KMS-11 (cell line): ENCODE results near the gene MRPL10.

ENCODE experiments used
- H2AFZ ChIP-seq: fragments of 200-600 bp; sonication (generic); 2 replicates; pipeline ENCODE4 v1.6.1; 2016; ENCODE audit warnings: antibody characterized with exemption, mixed run types, low read depth
- H3K27ac ChIP-seq: fragments of 200-600 bp; sonication (generic); 2 replicates; pipeline ENCODE4 v1.6.1; 2016; ENCODE audit warnings: mild to moderate bottlenecking, mixed run types
- H3K27me3 ChIP-seq: fragments of 200-600 bp; sonication (generic); 2 replicates; pipeline ENCODE4 v1.6.1; 2017; ENCODE audit warnings: mild to moderate bottlenecking, low read depth, mixed run types, moderate library complexity; ENCODE audit not compliant: insufficient read depth
- H3K36me3 ChIP-seq: fragments of 200-600 bp; sonication (generic); 2 replicates; pipeline ENCODE4 v1.6.1; 2017; ENCODE audit warnings: mild to moderate bottlenecking, mixed run types; ENCODE audit not compliant: insufficient read depth
- H3K4me1 ChIP-seq: fragments of 200-600 bp; sonication (generic); 2 replicates; pipeline ENCODE4 v1.6.1; 2016; ENCODE audit warnings: mild to moderate bottlenecking, low read depth, mixed run types; ENCODE audit not compliant: poor library complexity, severe bottlenecking
- H3K4me2 ChIP-seq: fragments of 200-600 bp; sonication (generic); 2 replicates; pipeline ENCODE4 v1.7.0; 2016; ENCODE audit warnings: mild to moderate bottlenecking, mixed run types
- H3K4me3 ChIP-seq: fragments of 200-600 bp; sonication (generic); IDR thresholded peaks from 2 replicates; pipeline ENCODE4 v1.6.1; 2017; ENCODE audit warnings: low read depth, low read length, mixed read lengths; ENCODE audit not compliant: insufficient read depth
- H3K79me2 ChIP-seq: fragments of 200-600 bp; sonication (generic); 2 replicates; pipeline ENCODE4 v1.6.1; 2016; ENCODE audit warnings: low read depth, mixed run types; ENCODE audit not compliant: insufficient read depth
- H3K9ac ChIP-seq: fragments of 200-600 bp; sonication (generic); 2 replicates; pipeline ENCODE4 v1.6.1; 2016; ENCODE audit warnings: mild to moderate bottlenecking, mixed run types
- H4K20me1 ChIP-seq: fragments of 200-600 bp; sonication (generic); 2 replicates; pipeline ENCODE4 v1.6.1; 2016; ENCODE audit warnings: mild to moderate bottlenecking, mixed run types; ENCODE audit not compliant: insufficient read depth
- TF ChIP-seq, protein P1 (sequence below): fragments of 200-600 bp; sonication (generic); conservative IDR thresholded peaks from 2 replicates; pipeline ENCODE4 v1.6.1; 2017; ENCODE audit warnings: low read depth, mild to moderate bottlenecking, antibody characterized with exemption, low read length, moderate library complexity, mixed read lengths

Gene MRPL10

DNA sequence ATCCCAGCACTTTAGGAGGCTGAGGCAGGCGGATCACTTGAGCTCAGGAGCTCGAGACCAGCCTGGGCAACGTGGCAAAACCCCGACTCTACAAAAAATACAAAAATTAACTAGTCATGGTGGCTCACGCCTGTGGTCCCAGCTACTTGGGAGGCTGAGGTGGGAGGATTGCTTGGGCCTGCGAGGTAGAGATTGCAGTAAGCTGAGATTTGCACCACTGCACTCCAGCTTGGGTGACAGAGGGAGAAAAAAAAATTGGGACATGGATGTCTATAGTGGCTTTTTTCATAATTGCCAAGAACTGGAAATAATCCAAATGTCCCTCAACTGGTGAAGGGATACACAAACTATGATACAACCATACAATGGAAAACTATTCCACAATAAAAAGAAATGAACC, 38.4 kb downstream of the MRPL10 start:
- H3K4me2 ChIP-seq: no peak overlapping the region
- no peak overlapping the region for H3K27ac ChIP-seq
- peaks cover 22% of the 10 kb centered on the region for H3K27me3 ChIP-seq
- H4K20me1 ChIP-seq: no peaks in the 10 kb centered on the region
- no peak overlapping the region for H2AFZ ChIP-seq
- no peaks in the 10 kb centered on the region for H3K36me3 ChIP-seq
- H3K4me1 ChIP-seq: no peaks in the 10 kb centered on the region
- no peak overlapping the region for H3K9ac ChIP-seq
- TF ChIP-seq, protein P1, sequence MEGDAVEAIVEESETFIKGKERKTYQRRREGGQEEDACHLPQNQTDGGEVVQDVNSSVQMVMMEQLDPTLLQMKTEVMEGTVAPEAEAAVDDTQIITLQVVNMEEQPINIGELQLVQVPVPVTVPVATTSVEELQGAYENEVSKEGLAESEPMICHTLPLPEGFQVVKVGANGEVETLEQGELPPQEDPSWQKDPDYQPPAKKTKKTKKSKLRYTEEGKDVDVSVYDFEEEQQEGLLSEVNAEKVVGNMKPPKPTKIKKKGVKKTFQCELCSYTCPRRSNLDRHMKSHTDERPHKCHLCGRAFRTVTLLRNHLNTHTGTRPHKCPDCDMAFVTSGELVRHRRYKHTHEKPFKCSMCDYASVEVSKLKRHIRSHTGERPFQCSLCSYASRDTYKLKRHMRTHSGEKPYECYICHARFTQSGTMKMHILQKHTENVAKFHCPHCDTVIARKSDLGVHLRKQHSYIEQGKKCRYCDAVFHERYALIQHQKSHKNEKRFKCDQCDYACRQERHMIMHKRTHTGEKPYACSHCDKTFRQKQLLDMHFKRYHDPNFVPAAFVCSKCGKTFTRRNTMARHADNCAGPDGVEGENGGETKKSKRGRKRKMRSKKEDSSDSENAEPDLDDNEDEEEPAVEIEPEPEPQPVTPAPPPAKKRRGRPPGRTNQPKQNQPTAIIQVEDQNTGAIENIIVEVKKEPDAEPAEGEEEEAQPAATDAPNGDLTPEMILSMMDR: no peak
- H3K4me3 ChIP-seq: no peak overlapping the region
- H3K79me2 ChIP-seq: no peaks in the 10 kb centered on the region

DNA sequence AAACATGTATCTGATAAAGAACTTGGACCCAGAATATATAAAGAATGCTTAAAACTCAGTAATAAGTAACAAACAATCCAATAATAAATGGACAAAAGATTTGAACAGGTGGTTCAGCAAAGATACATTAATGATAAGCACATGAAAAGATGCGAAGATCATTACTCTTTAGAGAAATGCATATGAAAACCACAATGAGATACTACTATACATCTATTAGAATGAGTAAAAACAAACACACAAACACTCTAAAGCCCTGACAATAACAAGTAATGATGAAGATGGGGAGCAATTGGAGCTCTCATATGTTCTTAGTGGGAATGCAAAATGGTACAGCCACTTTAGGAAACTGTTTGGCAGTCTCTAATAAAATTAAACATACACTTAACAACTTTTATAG, 38.9 kb downstream of the MRPL10 start:
- Histone ChIP-seq H3K4me3 (no peak overlapping the region), H3K9ac (no peak overlapping the region), H3K27ac (no peak overlapping the region), H2AFZ (no peak overlapping the region), H3K36me3 (no peaks in the 10 kb centered on the region), H3K4me1 (no peaks in the 10 kb centered on the region), H3K79me2 (no peaks in the 10 kb centered on the region), H3K27me3 (peaks cover 20% of the 10 kb centered on the region), H3K4me2 (no peak overlapping the region), H4K20me1 (no peaks in the 10 kb centered on the region)
- TF ChIP-seq, protein P1: no peak

DNA sequence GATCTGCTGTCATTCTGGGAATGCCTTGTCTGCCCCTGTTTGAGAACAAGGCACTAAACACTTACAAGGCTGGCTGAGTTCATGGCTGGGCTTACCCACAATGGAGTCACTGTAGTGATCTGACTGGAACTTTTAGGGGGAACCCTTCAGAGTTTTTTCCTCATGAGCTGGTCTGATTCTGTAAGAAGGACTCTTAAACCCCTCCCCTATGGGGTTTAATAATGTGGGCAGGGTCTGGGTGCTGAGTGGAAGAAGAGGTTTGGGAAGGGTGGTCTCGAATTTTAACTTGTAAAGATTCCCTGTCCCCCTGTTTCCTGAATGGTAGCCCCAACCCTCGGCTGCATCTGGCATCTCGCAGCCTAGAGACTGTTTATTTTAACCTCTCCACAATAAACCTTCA, 40.3 kb downstream of the MRPL10 start:
- H3K4me1 ChIP-seq: no peaks in the 10 kb centered on the region
- no peaks in the 10 kb centered on the region for H3K79me2 ChIP-seq
- H3K36me3 ChIP-seq: no peaks in the 10 kb centered on the region
- no peak overlapping the region for H3K4me3 ChIP-seq
- H4K20me1 ChIP-seq: no peaks in the 10 kb centered on the region
- H2AFZ ChIP-seq: no peak overlapping the region
- H3K4me2 ChIP-seq: no peak overlapping the region
- H3K27me3 ChIP-seq: peaks cover 20% of the 10 kb centered on the region
- no peak overlapping the region for H3K27ac ChIP-seq
- TF ChIP-seq, protein P1: no peak
- H3K9ac ChIP-seq: no peak overlapping the region

DNA sequence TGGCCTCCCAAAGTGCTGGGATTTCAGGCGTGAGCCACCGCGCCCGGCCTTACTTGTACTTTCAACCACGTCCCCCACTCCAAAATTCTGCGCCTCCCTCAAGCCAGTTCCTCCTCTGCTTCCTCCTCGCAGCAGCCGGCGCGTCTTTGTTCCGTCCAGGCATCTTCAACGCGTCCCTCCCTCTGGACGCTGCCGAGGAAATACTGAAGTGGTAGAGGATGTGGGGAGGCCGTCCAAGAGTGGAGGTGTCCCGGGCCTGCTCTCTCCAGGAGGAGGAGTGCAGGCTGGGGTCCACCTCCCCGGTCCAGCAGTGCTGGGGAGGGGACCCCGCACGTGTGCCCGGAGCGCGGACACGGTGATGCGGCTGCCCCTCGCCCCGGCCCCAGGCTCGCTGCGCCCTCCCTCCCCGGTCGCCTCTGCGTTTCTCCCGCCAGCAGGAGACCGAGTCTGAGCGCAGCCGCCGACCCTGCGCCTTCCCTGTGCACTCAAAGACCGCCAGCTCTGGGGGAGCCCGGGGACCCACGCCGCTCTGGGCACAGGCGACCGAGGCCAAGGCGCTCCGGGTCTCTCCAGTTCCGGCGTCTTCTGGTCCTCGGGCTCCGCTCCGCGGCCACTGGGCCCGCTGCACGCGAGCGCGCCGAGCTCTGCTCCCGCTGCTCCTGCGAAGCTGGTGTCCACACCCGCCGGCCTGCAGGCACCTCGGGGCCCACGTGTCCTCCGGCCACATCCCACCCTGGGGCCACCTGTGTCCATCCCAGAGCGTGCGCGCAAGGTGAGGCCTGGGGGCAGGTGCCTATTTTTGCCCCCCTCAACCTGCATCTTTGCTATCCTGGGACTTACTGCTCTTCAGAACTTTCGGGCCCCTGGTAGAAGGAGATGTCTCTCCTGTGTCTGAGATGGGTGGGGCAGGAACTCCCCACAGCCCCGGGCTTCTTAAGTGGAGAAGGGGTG, 41.5 kb downstream of the MRPL10 start:
- Histone ChIP-seq H2AFZ (no peak overlapping the region), H3K4me1 (no peaks in the 10 kb centered on the region), H3K27me3 (peaks cover 14% of the 10 kb centered on the region; the same call in 1 of the 2 replicates), H3K27ac (no peak overlapping the region), H4K20me1 (no peaks in the 10 kb centered on the region), H3K4me2 (no peak overlapping the region), H3K4me3 (no peak overlapping the region), H3K9ac (no peak overlapping the region), H3K79me2 (no peaks in the 10 kb centered on the region), H3K36me3 (no peaks in the 10 kb centered on the region)
- TF ChIP-seq, protein P1: no peak
